Stimulated activated CD8-positive, alpha-beta memory T cell treated with anti-CD3 and anti-CD28 coated beads, Interleukin-7, amount 100 ng/mL, for 48 hours (primary cell): Measurements from ENCODE around the gene LRRC19.

Experiments used
- DNase-seq, 2 donors: peaks; one replicate each; pipeline ENCODE4 v3.0.0-alpha.2; 2020; ENCODE audit warnings: low read depth in 1 of 2; ENCODE audit errors: extremely low read depth in 1 of 2

The LRRC19 gene, protein sequence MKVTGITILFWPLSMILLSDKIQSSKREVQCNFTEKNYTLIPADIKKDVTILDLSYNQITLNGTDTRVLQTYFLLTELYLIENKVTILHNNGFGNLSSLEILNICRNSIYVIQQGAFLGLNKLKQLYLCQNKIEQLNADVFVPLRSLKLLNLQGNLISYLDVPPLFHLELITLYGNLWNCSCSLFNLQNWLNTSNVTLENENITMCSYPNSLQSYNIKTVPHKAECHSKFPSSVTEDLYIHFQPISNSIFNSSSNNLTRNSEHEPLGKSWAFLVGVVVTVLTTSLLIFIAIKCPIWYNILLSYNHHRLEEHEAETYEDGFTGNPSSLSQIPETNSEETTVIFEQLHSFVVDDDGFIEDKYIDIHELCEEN

DNA sequence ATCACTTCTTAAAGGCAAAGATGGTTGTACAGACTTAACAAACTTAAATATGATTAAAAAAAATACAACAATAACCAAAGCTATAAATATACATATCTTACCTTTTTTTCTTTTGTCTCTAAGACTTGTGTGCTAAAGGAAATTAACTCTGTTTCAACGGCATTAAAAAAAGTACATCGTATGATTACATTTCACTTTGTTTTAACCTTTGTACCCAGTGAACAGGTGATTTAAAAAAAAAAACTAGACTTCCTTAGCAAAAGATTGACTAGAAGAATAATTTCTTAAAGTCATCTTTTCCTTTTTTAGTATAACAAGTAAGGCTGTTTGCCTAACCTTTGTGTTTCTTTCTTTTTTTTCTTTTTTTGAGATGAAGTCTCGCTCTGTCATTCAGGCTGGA, at the start of gene LRRC19:
LRRC19 (minus strand) TSS at position 182 of the 400 bp plus-strand sequence. CDS start 5,978 bp downstream, outside the sequence.
- no peak for DNase-seq

DNA sequence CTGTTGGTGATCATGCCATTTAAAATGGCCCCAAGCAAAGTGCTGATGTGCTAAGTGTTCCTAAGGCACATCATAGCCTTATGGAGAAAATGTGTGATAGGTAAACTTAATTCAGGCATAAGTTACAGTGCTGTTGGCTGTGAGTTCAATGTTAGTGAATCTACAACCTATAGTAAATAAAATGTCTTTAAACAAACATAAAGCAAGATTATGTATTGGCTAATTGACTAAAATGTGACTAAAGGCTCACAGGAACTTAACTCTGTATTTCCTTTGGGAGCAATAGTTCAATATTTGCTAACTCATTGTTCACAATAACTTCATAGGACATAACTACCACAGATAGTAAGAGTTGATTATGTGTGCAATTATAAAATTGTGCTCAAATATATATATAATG, 49.4 kb upstream of the LRRC19 start:
- DNase-seq, result no peak

DNA sequence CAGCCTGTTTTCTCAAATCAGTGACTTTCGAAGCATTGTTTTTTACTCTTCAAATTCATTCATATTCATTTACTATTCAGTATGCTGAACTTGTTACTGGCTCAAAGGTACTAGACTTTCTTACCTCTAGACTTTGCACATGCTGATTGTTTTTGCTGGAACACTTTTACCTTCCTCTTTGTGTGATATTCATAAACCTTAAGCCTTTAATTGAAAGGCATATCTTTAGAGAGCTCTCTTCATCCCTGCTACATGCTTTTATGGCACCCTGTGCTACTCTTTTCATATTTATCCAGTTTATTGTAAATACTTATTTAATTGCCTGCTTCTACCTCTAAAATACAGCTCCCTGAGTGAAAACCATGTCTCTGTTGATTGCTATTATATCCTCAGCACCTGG, 48.7 kb upstream of the LRRC19 start:
- DNase-seq, result no peak

DNA sequence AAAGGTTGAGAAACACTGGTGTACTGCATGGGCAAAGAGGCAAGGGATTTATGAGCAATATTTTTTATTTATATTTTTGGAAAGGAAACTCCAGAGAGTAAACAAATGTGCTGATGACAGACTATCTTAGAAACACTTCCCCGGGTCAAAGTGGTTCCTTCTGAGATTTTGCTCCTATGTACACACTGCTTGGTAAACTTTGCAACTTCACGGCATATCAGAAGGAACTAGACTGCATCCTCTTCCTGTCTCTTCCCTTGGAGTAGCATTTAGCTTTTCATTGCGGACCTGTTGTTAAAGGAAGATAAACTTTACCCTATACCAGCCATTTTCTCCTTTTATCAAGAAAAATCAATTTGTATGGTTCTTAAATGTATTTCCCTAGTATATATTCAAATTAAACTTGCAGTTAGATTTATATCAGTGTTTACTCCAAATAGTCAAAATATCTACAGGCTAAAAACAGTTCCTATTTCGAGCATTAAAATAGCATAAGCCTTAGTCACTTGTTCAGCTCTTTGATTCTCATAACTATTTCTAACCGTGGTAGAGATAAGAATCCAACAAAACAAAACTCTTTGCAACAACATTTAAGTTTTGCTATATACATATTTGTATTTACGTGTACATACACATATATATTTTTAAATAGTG, 48.0 kb upstream of the LRRC19 start:
- DNase-seq, result no peak

DNA sequence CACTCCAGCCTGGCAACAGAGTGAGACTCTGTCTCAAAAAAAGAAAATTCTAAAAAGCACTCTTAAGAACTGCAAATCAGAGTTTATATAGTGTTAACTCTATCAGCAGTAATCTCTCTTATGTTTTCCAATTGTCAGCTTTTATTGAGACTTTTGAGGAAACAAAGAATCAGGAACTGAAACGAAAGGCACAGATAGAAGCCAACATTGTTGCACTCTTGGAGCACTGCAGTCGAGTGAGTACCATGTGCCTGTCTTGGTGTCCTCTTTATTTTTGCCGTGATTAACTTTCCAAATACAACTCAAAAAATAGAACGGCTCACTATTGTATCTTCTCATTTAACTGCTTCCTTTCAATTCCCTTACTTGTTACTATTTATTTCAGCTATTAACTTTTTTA, 41.7 kb upstream of the LRRC19 start:
- no peak for DNase-seq

DNA sequence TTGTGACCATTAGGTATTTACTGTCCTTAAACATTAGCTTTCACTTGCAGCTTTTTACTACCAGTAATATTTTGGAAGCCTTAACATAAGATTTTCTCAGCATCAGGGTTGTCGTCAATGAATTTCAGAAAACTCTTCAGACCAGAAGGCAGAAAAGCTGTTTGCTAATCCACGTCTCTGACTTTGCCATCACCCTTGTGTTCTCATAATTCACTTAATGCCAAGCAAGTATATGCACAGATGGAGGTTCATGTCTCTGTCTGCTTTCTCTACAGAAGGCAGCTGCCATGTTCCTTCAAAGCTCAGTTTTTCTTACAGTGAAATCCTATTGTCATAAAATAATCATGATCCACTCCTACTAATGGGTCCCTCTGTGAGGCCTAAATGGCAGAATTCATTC, 37.7 kb upstream of the LRRC19 start:
- DNase-seq, result no peak

DNA sequence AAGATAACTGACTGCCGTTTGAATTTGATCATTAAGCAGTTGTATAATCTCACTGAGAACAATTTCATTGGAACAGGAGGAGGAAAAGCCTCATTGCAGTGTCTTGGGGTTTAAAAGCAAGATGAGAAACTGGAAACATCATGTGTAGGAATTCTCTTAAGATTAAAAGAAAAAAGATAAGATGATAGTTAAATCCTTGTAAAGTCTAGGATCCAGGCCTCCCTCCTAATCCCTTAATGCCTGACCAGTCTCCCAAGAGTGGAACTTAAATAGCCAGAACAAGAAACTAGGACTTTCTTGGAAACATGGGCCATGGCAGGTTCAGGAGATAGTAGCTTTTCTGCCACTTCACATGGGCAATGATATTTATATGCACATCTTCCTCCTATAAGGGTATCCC, 37.0 kb upstream of the LRRC19 start:
- DNase-seq, result no peak

DNA sequence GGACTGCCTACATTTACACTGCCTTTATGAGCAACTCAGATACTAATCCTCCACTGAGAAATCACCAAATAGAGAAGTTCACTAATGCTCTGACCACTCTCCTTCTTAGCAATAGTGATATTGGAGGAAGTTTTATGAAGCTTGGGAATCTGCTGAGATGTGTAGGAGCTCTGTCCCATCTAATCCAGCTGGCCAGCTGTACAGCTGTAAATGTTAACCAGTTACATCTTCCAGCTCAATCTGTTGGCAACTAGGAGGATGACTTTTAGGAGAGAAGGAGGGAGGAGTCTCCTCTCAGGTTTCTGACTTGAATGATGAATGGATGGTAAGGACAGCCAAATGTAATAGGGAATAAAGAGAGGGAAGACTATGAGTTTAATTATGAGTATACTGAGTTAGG, 36.3 kb upstream of the LRRC19 start:
- no peak for DNase-seq

DNA sequence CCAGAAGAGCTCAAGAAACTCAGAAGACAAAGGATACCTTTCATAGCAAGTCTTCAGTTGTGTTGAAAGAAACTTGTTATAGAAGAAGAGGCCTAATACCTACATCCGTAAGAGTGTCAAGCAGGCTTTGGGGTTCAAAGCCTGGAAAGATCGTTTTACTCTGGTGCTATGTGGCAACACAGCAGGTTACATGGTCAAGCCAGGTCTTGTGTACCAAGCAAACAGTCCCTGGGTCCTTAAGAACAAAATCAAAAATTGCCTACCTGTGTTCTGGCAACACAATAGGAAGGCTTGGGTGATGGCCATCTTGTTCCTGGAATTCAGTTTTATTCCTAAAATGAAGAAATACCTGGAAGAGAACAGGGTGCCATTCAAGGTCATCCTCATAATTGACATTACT, 32.0 kb upstream of the LRRC19 start:
- DNase-seq, result no peak

DNA sequence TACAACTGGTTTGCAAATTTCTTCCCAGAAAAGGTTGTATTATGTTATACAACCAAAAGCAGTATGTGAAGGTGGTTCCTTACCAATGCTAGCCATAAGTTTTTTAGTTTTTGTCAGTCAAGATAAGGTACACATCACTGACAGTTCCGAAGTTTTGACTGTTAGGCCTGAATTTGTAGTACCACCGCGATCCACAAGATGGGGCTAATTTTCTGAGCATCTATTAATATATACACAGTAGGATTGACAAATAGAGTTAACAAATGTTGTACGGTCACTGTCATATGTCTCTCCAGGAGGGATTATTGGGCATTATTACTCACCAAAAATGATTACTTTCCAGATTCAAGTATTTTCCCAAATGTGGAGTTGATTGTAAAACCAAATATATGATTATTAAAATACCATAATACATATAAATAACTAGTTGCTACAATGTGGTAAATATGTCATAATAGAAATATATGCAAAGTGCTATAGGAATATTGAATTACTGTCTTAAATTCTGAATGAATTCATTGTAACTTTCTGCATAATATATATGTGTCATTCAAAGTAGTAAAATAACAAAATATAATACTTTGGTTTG, 28.4 kb upstream of the LRRC19 start:
- DNase-seq, result peak; percentile 2 to 8

DNA sequence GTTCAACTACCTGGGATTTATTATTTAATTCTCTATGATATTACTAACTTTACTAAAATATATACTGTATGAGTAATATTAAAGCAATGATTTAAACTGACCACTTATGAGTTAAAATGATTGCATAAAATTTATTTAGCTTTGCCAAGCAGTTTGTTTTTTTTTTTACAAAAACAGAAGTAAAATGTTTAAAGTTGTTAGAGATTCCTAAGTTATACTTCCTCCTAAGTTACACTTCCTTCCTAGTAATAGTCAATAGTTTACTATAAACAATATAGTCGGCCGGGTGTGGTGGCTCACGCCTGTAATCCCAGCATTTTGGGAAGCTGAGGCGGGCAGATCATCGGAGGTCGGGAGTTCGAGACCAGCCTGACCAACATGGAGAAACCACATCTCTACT, 23.7 kb upstream of the LRRC19 start:
- no peak for DNase-seq

DNA sequence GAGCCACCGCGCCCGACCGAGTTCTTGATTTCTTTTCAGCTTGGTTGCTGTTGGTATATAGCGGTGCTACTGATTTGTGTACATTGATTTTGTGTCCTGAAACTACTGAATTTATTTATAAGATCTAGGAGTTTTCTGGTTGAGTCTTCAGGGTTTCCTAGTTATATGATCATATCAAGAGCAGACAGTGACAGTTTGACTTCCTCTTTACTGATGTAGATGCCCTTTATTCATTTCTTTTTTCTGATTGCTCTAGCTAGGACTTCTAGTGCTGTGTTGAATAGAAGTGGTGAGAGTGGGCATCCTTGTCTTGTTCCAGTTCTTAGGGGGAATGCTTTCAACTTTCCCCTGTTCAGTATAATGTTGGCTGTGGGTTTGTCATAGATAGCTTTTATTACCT, 17.4 kb upstream of the LRRC19 start:
- no peak for DNase-seq

DNA sequence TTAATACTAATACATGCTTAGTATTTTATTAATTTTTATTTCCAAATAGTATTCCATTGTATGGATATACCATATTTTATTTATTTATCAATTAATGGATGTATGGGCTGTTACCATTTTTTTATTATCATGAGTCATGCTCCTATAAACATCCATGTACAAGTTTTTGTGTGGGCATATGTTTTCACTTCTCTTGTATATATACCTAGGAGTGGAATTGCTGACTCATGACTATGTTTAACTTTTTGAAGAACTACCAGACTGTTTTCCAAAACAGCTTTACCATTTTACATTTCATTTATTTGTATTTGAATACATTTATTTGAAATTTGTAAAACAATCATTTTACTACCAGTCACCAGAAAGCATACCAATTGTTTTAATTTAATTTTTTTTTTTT, 14.1 kb upstream of the LRRC19 start:
- no peak for DNase-seq

DNA sequence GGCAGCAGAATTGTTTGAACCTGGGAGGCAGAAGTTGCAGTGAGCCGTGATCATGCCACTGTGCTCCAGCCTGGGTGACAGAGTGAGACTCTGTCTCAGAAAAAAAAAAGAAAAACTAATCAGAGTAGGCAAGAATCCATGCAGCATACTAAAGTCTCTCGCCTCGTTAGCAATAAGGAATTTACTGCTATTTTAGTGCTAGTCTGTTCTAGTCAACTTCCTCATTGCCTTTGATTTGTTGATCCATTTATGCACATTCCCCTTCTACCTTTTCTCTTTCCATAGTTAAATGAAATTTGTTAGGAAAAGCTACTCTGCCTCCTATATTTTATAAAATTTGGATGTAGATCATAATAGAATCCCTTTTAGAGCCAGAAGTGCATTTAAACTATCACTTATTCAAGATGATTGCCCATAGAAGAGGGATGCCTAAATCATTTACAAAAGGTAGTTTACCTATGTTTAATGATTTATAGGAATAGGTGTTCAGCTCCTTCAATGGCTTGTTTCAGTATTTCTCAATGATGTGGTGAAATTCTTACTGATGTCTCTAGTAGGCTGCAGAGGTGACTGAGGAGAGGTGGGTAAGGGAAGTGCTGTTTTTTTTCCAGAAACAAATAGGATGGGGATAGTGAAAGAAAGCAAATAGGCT, 1.9 kb downstream of the LRRC19 start:
- DNase-seq, result no peak

DNA sequence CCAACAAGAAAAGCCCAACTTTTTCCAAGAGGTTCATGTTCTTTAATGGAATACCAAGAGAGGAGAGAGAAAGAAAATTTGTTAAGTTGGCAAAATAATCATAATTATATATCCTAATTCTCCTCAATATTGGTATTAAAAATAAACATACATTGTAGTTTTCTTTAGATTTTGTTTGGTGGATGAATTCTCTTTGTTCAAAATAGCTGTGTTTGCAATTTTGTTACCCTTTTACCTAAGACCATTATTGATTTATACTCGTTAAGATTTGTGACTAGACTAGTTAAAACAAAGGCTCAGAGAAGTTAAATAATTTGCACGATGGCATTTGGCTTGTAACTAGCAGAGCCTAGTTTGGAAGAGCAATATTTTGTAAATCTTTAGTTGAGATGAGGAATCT, 9.7 kb downstream of the LRRC19 start:
- DNase-seq, result no peak

DNA sequence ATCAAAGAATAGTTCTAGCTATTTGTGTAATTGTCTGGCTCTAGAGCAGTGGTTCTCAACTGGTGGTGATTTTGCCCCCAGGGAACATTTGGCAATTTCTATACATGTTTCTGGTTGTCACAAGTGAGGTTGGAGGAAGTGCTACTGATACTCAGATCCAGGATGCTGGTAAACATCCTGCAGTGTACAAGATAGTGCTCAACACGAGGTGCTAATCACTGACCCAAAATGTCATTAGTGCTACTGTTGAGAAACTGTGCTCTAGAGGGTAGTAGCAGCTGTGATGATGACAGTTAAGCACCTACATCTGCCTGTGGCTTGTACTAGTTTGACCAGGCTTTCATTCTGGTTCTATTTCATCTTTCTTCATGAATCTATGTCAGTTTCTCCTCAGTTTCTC, 22.1 kb downstream of the LRRC19 start:
- DNase-seq, result no peak

DNA sequence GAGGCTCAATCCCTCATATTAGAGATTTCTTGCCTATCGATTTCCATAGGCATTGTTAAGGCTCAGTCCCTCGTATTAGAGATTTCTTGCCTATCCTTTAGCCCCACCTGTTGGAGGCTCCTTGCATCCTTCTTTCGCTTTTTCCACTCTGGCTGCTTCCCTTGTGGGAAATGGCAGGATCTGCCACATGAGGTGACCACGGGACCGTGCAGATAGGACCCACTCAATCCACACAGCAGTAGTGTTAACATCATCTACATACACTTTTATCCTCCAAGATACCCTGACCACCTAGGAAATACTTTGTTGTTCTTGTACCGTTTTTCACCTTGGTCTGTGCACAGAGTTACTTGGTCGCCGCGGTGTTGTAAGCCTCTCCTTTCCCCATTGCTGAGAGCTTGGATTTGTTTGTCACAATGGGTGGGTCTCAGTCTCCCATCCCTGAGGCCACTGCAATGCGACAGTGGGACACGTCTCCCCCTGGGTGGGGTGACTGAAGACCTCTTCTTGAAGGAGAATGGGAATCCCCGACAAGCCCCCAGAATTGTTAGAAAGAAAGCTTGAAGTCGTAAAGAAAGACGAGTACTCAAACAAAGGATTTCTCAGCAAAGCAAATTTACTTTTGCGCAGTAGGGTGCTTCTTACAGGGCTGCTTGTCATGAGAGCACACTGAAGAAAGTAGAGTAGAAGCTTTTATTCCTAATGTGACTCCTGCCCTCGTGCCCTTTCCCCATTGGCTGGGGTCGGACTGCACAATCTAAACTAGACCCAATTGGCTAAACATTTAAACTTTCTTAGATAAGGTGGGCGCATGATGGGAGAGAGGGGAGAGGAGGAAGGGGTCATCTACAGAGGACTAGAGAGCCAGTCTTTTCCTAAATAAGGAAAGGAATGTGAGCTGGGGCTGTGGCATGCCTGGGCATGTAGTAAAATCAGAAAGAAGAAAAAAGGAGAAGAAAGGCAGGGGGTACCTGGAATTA, 29.5 kb downstream of the LRRC19 start:
- DNase-seq, result no peak

DNA sequence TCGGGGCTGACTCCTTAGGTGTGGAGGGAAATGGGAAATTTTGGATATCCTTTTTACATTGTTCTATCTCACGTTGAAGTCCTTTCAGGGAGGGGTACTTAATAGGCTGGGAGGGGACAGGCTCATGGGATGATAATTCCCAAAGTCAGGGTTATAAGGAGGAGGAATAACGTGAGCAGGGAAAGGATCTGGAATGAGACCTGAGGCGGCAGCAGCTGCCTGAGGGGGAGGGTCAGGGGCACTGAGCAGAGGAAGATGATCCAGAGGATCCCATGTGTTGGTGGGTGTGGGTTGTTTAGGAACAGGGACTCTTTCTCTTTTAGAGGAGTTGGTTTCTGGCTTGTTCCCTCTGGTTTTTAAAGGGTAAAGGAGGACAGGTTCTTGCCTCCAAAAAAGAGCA, 30.5 kb downstream of the LRRC19 start:
- no peak for DNase-seq

DNA sequence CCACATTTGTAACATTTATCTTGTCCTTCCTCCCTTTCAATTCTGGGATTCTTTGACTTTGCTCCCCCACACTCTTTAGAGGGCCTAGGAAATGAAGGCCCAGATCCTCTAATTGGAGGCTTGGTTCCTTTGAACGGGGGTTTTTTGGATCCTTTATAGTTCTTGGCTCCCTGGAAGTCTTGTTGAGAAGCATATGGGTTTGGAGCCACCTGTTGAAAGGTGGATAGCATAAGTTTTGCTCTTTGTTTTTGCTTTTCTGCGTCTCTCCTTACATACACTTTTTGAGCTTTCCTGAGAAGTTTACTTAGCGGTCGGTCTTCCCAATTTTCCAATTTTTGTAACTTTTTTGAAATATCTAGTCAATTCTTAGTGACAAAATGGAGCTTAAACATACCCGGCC, 31.5 kb downstream of the LRRC19 start:
- no peak for DNase-seq

DNA sequence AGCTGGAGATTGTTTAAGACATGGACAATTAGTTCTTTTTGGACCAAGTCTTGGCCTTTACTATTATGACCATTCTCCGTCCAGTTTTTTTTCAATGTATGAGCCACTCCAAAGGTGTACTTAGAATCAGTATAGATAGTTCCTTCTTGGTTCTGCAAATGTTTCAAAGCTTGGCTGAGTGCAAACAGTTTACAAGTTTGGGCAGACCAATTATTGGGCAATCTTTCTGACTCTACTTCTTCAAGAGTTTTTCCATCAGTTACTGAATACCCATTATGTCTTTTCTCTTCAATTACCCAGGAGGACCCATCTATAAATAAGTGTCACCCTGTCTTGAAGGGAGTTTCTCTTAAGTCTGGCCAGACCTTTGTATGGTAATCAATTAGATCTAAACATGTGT, 33.8 kb downstream of the LRRC19 start:
- DNase-seq, result no peak

DNA sequence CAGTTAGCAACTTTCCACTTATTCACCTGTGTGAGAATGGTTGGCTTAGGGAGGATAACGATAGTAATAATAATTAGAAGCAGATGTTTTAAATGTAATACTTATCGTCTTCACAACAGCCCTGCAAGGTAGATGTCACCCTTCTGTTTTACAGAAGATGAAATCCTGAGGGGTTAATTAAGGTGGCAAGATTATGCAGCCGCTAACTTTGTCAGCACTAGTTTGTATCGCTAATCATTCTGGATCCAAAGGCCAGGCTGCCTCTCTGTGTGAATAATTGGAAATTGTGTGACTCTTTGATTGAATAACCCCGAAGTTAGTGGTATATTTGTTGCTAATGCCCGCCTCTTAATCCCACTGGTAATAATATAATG, 48.6 kb downstream of the LRRC19 start:
- no peak for DNase-seq
